OCI-LY7 (cell line): ENCODE data around the gene SLC35E1. TPM values are rescaled to one million over a fixed set of nuclear protein-coding genes. Genes with fewer than 3 reads are reported as not detected.

Experiments
- Bru-seq: library from RNA; stranded (reverse); fragments of 400-500 nt; gene quantifications from one replicate; lab custom pipeline; 2021; lab: Mats Ljungman, UMichigan
- BruChase-seq, 2 experiments: library from RNA; stranded (reverse); fragments of 400-500 nt; gene quantifications; one replicate each; lab custom pipeline; 2021; lab: Mats Ljungman, UMichigan
- BruUV-seq: library from RNA; stranded (reverse); fragments of 400-500 nt; replicated peaks from 2 replicates; lab custom pipeline; 2021; lab: Mats Ljungman, UMichigan
- CTCF ChIA-PET: fragments of 300-600 bp; sonication (Branson Sonifier 250); formaldehyde crosslinking; loops from one replicate; lab custom pipeline; 2022; ENCODE audit warnings: antibody characterized with exemption; ENCODE audit not compliant: unreplicated experiment; lab: Charles Lee
- POLR2A ChIA-PET: fragments of 300-600 bp; sonication (Branson Sonifier 250); formaldehyde crosslinking; loops from one replicate; lab custom pipeline; 2022; ENCODE audit warnings: antibody characterized with exemption; lab: Charles Lee
- DNase-seq: peaks from one replicate; pipeline ENCODE4 v3.0.0-alpha.2; 2015; ENCODE audit warnings: low spot score
- H2AFZ ChIP-seq: fragments of 200-600 bp; sonication (generic), shearing (Covaris generic); 2 replicates; pipeline ENCODE4 v1.6.1; 2014; ENCODE audit warnings: mild to moderate bottlenecking, antibody characterized with exemption, low read length, moderate library complexity
- H3K27ac ChIP-seq: fragments of 200-600 bp; sonication (generic); 2 replicates; pipeline ENCODE4 v1.5.1; 2014; ENCODE audit warnings: mixed run types, low read depth, mild to moderate bottlenecking, moderate library complexity, low read length, inconsistent platforms; ENCODE audit not compliant: poor library complexity, severe bottlenecking
- H3K36me3 ChIP-seq: fragments of 200-600 bp; sonication (generic); 2 replicates; pipeline ENCODE4 v1.6.1; 2014; ENCODE audit warnings: mild to moderate bottlenecking, antibody characterized with exemption, low read length, moderate library complexity, mixed read lengths; ENCODE audit not compliant: insufficient read depth
- H3K4me1 ChIP-seq: fragments of 200-600 bp; sonication (generic); 2 replicates; pipeline ENCODE4 v1.5.1; 2014; ENCODE audit warnings: mild to moderate bottlenecking, low read length; ENCODE audit not compliant: insufficient read depth, poor library complexity, severe bottlenecking
- H3K4me2 ChIP-seq: fragments of 200-600 bp; sonication (generic); 2 replicates; pipeline ENCODE4 v1.6.1; 2014; ENCODE audit warnings: mild to moderate bottlenecking, low read length
- H3K4me3 ChIP-seq: fragments of 200-600 bp; sonication (generic); 2 replicates; pipeline ENCODE4 v1.5.1; 2014; ENCODE audit warnings: mild to moderate bottlenecking, low read depth, low read length; ENCODE audit not compliant: poor library complexity, severe bottlenecking
- H3K79me2 ChIP-seq: fragments of 200-600 bp; sonication (generic); 2 replicates; pipeline ENCODE4 v1.6.1; 2016; ENCODE audit warnings: low read depth, mild to moderate bottlenecking, low read length, moderate library complexity, mixed read lengths; ENCODE audit not compliant: insufficient read depth
- H3K9me2 ChIP-seq: fragments of 200-600 bp; sonication (generic); 2 replicates; pipeline ENCODE4 v1.6.1; 2016; ENCODE audit warnings: mild to moderate bottlenecking, low read length, mixed read lengths; ENCODE audit not compliant: insufficient read depth
- H3K9me3 ChIP-seq: fragments of 200-600 bp; sonication (generic); 2 replicates; pipeline ENCODE4 v1.6.1; 2014; ENCODE audit warnings: mild to moderate bottlenecking, mixed run types, low read length, mixed read lengths
- H4K20me1 ChIP-seq: fragments of 200-600 bp; sonication (generic); 2 replicates; pipeline ENCODE4 v1.6.1; 2014; ENCODE audit warnings: mild to moderate bottlenecking, antibody characterized with exemption, low read length, moderate library complexity, mixed read lengths; ENCODE audit not compliant: insufficient read depth
- EZH2phosphoT487 ChIP-seq: fragments of 200-600 bp; sonication (generic); IDR thresholded peaks from 2 replicates; pipeline ENCODE4 v1.6.1; 2018; ENCODE audit warnings: low read depth, borderline replicate concordance, mild to moderate bottlenecking, mixed run types, antibody characterized with exemption, low read length, moderate library complexity, mixed read lengths
- intact Hi-C: fragments of 100-400 bp; cut with micrococcal nuclease; formaldehyde crosslinking; loops from one replicate; pipeline ENCODE4 v1.10.0; 2022; ENCODE audit not compliant: unreplicated experiment
- long read RNA-seq: library from polyadenylated mRNA; stranded (forward); transcript quantifications from one replicate; pipeline ENCODE4 v2.0.0, GENCODE V29; 2022
- total RNA-seq, 2 experiments: library from RNA; depleted of rRNA in 1 of 2; stranded (reverse); fragments of >200 nt in 1 of 2; shearing (Covaris generic) in 1 of 2; gene quantifications; 2 replicates each; pipeline ENCODE4 v1.2.3, GENCODE V29; 2014 to 2022
- TF ChIP-seq, protein P1 (sequence below): fragments of 200-600 bp; sonication (generic); conservative IDR thresholded peaks from 2 replicates; pipeline ENCODE4 v1.5.1; 2014; ENCODE audit warnings: mild to moderate bottlenecking, antibody characterized with exemption, low read length, moderate library complexity, mixed read lengths

SLC35E1 gene
- total RNA-seq (2014; rRNA removed; shearing (Covaris generic)) (17.3 and 21.1 TPM in 2 replicates), total RNA-seq (2022) (37.2 and 41.2 TPM in 2 replicates), Bru-seq, nascent RNA (percentile 72 among the genes with signal in this experiment), BruChase-seq, experiment 1, labeled RNA remaining after a 6-hour chase (percentile 95 among the genes with signal in this experiment), BruChase-seq, experiment 2, labeled RNA remaining after a 2-hour chase (percentile 95 among the genes with signal in this experiment)
- long read RNA-seq, full-length matches to known transcripts, result 27 of 33 reads
- long read RNA-seq, partial matches to known transcripts, result 0 of 33 reads
- long read RNA-seq, other reads (novel, unspliced or antisense), result 6 of 33 reads

DNA sequence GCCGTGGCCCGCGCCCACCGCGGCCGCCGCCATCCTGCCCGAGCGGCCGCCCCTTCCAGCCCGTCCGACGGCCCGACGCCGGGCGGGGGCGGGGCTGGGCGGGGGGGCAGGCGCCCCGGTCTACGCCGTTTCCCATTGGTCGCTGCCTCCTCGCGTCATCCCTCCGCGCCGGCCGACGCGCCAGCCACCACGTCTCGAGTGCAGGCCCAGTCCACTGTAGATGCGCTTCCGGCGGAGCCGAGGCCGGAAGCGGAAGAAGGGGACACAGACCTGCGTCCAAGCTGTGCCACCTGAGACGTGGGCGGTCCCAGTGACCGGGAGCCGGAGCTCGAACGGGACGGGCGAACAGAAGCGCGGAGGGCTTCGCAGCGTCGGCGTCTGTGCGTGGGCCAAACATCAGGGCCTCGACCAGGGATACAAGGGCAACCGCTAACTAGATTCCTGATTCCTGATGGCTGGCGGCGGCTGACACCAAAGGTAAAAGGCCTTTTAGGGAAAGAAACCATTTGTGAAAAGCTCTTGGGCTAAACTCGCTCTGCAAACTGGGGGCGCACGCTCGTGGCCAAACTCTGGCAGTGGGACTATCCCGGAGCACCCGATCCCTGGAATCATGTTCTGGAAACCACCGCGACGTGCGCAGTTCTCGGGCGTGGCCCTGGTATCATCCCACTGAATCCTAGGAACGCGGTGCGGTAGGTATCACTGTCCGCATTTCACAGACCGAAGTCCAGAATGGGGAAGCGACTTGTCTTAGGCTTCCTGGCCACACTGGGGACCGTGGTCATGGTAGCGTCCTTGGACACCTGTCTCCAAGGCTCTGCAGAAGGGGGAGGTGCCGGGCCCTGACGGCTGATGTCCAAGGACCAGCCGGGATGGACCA, at the start of gene SLC35E1:
Gene SLC35E1, minus strand, starts transcription at position 84 of the 880 bp plus-strand sequence. Its CDS starts 51 bp downstream, at position 33.
- Histone ChIP-seq H3K4me3 (peak within 1 kb of the TSS; percentile 83), H3K36me3 (peaks cover 62% of the 10 kb centered on the region), H3K4me2 (peak within 1 kb of the TSS; percentile 94), H2AFZ (peak within 1 kb of the TSS; percentile 52; the same call in 1 of the 2 replicates), H4K20me1 (no peaks in the 10 kb centered on the region; the same call in 1 of the 2 replicates), H3K9me3 (no peaks in the 10 kb centered on the region), H3K9me2 (no peaks in the 10 kb centered on the region), H3K27ac (peak within 1 kb of the TSS; percentile 26), H3K4me1 (peaks cover 26% of the 10 kb centered on the region), H3K79me2 (peaks cover 39% of the 10 kb centered on the region)
- peak; percentile 95 for DNase-seq
- CTCF ChIA-PET, result interaction anchor here (1.5 kb wide), 1 partner anchor 45 kb away, joined by 4 read pairs; no protein-coding TSS in a partner anchor
- intact Hi-C loops, result loop anchor here (1.0 to 2.0 kb wide), 3 partner anchors 15 to 56 kb away; partner anchors contain the start of gene MED26
- POLR2A ChIA-PET, result interaction anchor here (0.6 to 1.8 kb wide), 2 partner anchors 12 to 15 kb away, joined by 3 to 11 read pairs; no protein-coding TSS in a partner anchor
- TF ChIP-seq EZH2phosphoT487, result no peak
- TF ChIP-seq, protein P1, sequence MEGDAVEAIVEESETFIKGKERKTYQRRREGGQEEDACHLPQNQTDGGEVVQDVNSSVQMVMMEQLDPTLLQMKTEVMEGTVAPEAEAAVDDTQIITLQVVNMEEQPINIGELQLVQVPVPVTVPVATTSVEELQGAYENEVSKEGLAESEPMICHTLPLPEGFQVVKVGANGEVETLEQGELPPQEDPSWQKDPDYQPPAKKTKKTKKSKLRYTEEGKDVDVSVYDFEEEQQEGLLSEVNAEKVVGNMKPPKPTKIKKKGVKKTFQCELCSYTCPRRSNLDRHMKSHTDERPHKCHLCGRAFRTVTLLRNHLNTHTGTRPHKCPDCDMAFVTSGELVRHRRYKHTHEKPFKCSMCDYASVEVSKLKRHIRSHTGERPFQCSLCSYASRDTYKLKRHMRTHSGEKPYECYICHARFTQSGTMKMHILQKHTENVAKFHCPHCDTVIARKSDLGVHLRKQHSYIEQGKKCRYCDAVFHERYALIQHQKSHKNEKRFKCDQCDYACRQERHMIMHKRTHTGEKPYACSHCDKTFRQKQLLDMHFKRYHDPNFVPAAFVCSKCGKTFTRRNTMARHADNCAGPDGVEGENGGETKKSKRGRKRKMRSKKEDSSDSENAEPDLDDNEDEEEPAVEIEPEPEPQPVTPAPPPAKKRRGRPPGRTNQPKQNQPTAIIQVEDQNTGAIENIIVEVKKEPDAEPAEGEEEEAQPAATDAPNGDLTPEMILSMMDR, result no peak
- TSS peak; percentile 84 for BruUV-seq

DNA sequence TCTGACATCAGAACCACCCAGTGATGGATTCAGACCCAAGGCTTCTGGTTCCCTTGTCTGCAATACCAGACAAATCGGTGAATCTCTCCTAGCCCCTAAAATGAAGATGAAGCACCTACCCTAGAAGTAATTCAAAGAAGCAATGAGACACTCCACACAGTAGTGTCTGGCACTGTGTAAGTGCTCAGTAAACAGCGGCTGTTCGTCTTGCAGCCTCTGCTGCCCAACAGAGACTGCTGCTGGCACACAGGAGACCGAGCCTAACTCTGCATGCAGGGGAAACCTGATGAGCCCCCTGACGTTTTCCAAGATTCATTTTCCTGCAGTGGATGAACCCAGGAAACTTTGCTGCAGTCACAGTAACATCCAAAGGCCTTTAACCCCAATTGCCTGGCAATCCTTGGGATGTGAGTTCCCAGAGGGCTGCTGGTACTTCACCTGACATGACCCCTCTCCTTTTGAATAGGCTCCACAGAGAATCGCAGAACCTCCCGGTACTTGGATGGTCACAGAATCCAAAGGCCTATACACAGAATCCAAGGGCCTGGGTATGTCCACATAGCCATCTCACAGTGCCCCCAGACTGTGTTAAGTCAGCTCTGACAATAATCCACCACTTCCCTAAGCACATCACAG, 49.1 kb upstream of the SLC35E1 start:
- H3K79me2 ChIP-seq, result peaks cover 100% of the 10 kb centered on the region
- H2AFZ ChIP-seq, result no peak overlapping the region
- no peak for DNase-seq
- BruUV-seq, result no TSS peak
- no peaks in the 10 kb centered on the region for H3K9me3 ChIP-seq
- H3K36me3 ChIP-seq, result peaks cover 57% of the 10 kb centered on the region; the same call in 1 of the 2 replicates
- no peak overlapping the region for H3K27ac ChIP-seq
- ChIA-PET CTCF (no interaction called here), POLR2A (no interaction called here)
- no peak overlapping the region for H3K4me3 ChIP-seq
- no peaks in the 10 kb centered on the region for H3K9me2 ChIP-seq
- H4K20me1 ChIP-seq, result peaks cover 79% of the 10 kb centered on the region
- intact Hi-C loops, result no loop called here
- H3K4me2 ChIP-seq, result no peak overlapping the region
- H3K4me1 ChIP-seq, result peaks cover 80% of the 10 kb centered on the region
- TF ChIP-seq EZH2phosphoT487, result no peak
- TF ChIP-seq, protein P1, result no peak
